Kidney epithelial cell (primary cell): ENCODE results near the gene FAM120A. TPM values are rescaled to one million over a fixed set of nuclear protein-coding genes. Genes with fewer than 3 reads are reported as not detected.

ENCODE experiments used
- DNase-seq: peaks from one replicate; pipeline ENCODE4 v3.0.0-alpha.2; 2010; ENCODE audit warnings: low read depth
- H3K27me3 ChIP-seq: 2 replicates; pipeline ENCODE4 v1.6.0; 2011; ENCODE audit warnings: low read length; ENCODE audit not compliant: control insufficient read depth, insufficient read depth
- H3K36me3 ChIP-seq: 2 replicates; pipeline ENCODE4 v1.5.1; 2011; ENCODE audit warnings: low read length; ENCODE audit not compliant: control insufficient read depth, insufficient read depth
- H3K4me3 ChIP-seq: 2 replicates; pipeline ENCODE4 v1.5.1; 2011; ENCODE audit warnings: low read depth, mild to moderate bottlenecking, control low read depth, low read length
- CTCF ChIP-seq: IDR thresholded peaks from 2 replicates; pipeline ENCODE4 v1.5.1; 2011; ENCODE audit warnings: mild to moderate bottlenecking, moderate library complexity, low read length, control low read depth, inconsistent platforms; ENCODE audit not compliant: insufficient read depth, poor library complexity, severe bottlenecking
- total RNA-seq: library from RNA; depleted of rRNA; stranded (reverse); fragments of >200 nt; gene quantifications from 2 replicates; pipeline ENCODE4 v1.2.3, GENCODE V29; 2015

FAM120A gene
- total RNA-seq, 1 donor from 2014 or later = 59.0 TPM

- TF ChIP-seq CTCF = no peak
- Histone ChIP-seq H3K36me3 (no peaks in the 10 kb centered on the region), H3K4me3 (no peak overlapping the region), H3K27me3 (no peaks in the 10 kb centered on the region)
- DNase-seq = no peak
Observed at GRCh38 chr9:93579711-93580516, 128.4 kb downstream of the FAM120A start.

GRCh38 chr9:93580654-93581380, 129.3 kb downstream of the FAM120A start:
- no peak for TF ChIP-seq CTCF
- no peak overlapping the region for H3K4me3 ChIP-seq
- no peaks in the 10 kb centered on the region for H3K27me3 ChIP-seq
- DNase-seq = no peak
- H3K36me3 ChIP-seq = no peaks in the 10 kb centered on the region

GRCh38 chr9:93582115-93582514, 130.6 kb downstream of the FAM120A start:
- H3K4me3 ChIP-seq = no peak overlapping the region
- no peak for DNase-seq
- H3K36me3 ChIP-seq = no peaks in the 10 kb centered on the region
- H3K27me3 ChIP-seq = no peaks in the 10 kb centered on the region
- TF ChIP-seq CTCF = no peak

GRCh38 chr9:93582550-93582949, 131.1 kb downstream of the FAM120A start:
- Histone ChIP-seq H3K36me3 (no peaks in the 10 kb centered on the region), H3K4me3 (no peak overlapping the region), H3K27me3 (no peaks in the 10 kb centered on the region)
- no peak for TF ChIP-seq CTCF
- no peak for DNase-seq

- no peak for TF ChIP-seq CTCF
- Histone ChIP-seq H3K36me3 (no peaks in the 10 kb centered on the region), H3K27me3 (no peaks in the 10 kb centered on the region), H3K4me3 (no peak overlapping the region)
- no peak for DNase-seq
Observed at GRCh38 chr9:93585259-93585658, 133.8 kb downstream of the FAM120A start.
